GM23338 (cell line): ENCODE results near the gene HSPA12B.

Source experiments
- EZH2 ChIP-seq: fragments of 200-600 bp; sonication (generic); IDR thresholded peaks from one replicate; pipeline ENCODE4 v1.8.0; 2017; ENCODE audit warnings: antibody characterized with exemption, mild to moderate bottlenecking, low read depth; ENCODE audit not compliant: unreplicated experiment
- POLR2AphosphoS5 ChIP-seq: IDR thresholded peaks from 2 replicates; pipeline ENCODE4 v1.6.1; 2016; ENCODE audit warnings: antibody characterized with exemption, low read depth
- TF ChIP-seq, protein P1 (sequence below), 2 experiments: fragments of 200-600 bp in 1 of 2; sonication (generic) in 1 of 2; conservative IDR thresholded peaks; 2 replicates each; pipeline versions ENCODE4 v1.5.1 to v1.6.1; 2016 to 2017; ENCODE audit warnings: antibody characterized with exemption in 2 of 2, low read depth in 2 of 2, mild to moderate bottlenecking in 2 of 2, moderate library complexity in 1 of 2

GRCh38 chr20:3698591-3699001, 33.9 kb upstream of the HSPA12B start:
- TF ChIP-seq POLR2AphosphoS5 (no peak), EZH2 (no peak)
- TF ChIP-seq, protein P1, sequence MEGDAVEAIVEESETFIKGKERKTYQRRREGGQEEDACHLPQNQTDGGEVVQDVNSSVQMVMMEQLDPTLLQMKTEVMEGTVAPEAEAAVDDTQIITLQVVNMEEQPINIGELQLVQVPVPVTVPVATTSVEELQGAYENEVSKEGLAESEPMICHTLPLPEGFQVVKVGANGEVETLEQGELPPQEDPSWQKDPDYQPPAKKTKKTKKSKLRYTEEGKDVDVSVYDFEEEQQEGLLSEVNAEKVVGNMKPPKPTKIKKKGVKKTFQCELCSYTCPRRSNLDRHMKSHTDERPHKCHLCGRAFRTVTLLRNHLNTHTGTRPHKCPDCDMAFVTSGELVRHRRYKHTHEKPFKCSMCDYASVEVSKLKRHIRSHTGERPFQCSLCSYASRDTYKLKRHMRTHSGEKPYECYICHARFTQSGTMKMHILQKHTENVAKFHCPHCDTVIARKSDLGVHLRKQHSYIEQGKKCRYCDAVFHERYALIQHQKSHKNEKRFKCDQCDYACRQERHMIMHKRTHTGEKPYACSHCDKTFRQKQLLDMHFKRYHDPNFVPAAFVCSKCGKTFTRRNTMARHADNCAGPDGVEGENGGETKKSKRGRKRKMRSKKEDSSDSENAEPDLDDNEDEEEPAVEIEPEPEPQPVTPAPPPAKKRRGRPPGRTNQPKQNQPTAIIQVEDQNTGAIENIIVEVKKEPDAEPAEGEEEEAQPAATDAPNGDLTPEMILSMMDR (conservative IDR thresholded peaks at IDR 0.05; ENCODE audit: low read depth in 2 of 2), result no peak
